ENCODE data around the gene HRH3. TPM values are rescaled to one million over a fixed set of nuclear protein-coding genes. Genes with fewer than 3 reads are reported as not detected.

HRH3 gene
- total RNA-seq, 1 experiment from 2014 or later: not detected

- no TSS peak for BruUV-seq (replicated peaks)
- ChIA-PET CTCF (no interaction called here), POLR2A (no interaction called here)
Measured at GRCh38 chr20:62191781-62192559, 28.1 kb downstream of the HRH3 start.

DNA sequence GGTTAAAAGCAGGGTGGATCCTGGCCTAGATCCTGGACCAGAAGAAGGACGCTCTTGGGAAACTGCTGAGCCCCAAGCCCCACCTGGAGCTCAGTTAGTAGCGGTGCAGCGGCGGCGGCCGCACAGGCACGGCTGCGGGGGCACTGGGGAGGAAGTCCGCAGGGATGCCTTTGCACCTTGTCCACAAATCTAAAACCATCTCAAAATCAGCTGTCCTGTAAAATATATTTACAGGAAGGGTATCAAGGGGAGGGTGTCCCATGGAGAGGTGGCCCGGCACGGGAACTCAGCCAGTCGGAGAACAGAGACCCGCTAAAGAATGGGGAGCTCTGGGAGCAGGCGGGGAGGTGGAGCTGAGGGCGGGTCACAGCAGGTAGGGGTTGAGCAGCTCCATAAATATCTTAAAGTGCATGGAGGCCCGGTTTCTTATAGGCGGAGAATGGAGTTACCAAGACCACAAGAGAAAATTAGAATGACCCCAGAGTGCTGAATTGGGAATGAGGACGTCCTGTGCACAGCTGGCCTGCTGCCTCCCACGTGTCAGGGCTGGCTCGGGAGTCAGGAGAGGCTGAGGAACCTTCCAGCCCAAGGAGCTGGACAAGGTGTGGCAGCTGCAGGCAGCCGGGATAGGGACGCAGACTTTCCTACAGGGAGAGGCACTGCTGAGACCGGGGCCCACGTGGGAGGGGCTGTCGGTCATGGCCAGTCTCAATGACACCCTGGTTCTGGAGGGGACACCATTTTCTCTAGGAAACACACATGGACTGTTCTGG lies 29.3 kb downstream of the HRH3 start:
- TF ChIP-seq, protein P1, sequence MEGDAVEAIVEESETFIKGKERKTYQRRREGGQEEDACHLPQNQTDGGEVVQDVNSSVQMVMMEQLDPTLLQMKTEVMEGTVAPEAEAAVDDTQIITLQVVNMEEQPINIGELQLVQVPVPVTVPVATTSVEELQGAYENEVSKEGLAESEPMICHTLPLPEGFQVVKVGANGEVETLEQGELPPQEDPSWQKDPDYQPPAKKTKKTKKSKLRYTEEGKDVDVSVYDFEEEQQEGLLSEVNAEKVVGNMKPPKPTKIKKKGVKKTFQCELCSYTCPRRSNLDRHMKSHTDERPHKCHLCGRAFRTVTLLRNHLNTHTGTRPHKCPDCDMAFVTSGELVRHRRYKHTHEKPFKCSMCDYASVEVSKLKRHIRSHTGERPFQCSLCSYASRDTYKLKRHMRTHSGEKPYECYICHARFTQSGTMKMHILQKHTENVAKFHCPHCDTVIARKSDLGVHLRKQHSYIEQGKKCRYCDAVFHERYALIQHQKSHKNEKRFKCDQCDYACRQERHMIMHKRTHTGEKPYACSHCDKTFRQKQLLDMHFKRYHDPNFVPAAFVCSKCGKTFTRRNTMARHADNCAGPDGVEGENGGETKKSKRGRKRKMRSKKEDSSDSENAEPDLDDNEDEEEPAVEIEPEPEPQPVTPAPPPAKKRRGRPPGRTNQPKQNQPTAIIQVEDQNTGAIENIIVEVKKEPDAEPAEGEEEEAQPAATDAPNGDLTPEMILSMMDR (IDR thresholded peaks at IDR 0.05; ENCODE audit: insufficient read depth in 1 of 2, low read depth in 1 of 2, low read length in 1 of 2, severe bottlenecking in 1 of 2, unreplicated experiment in 1 of 2): peak in 1 of 2 experiments; percentile 10
- H3K9me3 ChIP-seq: no peaks in the 10 kb centered on the region
- DNase-seq: no peak
- Mint-ChIP-seq H3K4me3 (ENCODE audit: unreplicated experiment) (no peak overlapping the region), H3K9me3 (ENCODE audit: unreplicated experiment) (no peaks in the 10 kb centered on the region), H3K27ac (ENCODE audit: unreplicated experiment) (no peak overlapping the region), H3K36me3 (ENCODE audit: insufficient read depth, unreplicated experiment) (peaks cover 47% of the 10 kb centered on the region), H3K4me1 (ENCODE audit: low read depth, unreplicated experiment) (peaks cover 13% of the 10 kb centered on the region), H3K27me3 (ENCODE audit: insufficient read depth, unreplicated experiment) (no peaks in the 10 kb centered on the region)
- CTCF ChIA-PET: no interaction called here
- no peaks in the 10 kb centered on the region for H3K27me3 ChIP-seq (replicated peaks; ENCODE audit: control insufficient read depth, insufficient read depth, low read length)
- no TSS peak for BruUV-seq (replicated peaks)
- H3K36me3 ChIP-seq (ENCODE audit: control insufficient read depth, insufficient read depth, low read length): peaks cover under 1% of the 10 kb centered on the region; the same call in 1 of the 2 replicates
- POLR2A ChIA-PET: no interaction called here
- H3K4me3 ChIP-seq (ENCODE audit: low read depth, low read length): no peak overlapping the region
- peaks cover 15% of the 10 kb centered on the region for H3K4me1 ChIP-seq
- intact Hi-C loops (cut with micrococcal nuclease; ENCODE audit: unreplicated experiment): no loop called here

More at GRCh38 chr20:62191781-62192559, 28.1 kb downstream of the HRH3 start:
- TF ChIP-seq, protein P1 (IDR thresholded peaks at IDR 0.05; ENCODE audit: insufficient read depth in 1 of 2, low read depth in 1 of 2, low read length in 1 of 2, severe bottlenecking in 1 of 2, unreplicated experiment in 1 of 2): no peak
- intact Hi-C loops (cut with micrococcal nuclease; ENCODE audit: unreplicated experiment): no loop called here
- Mint-ChIP-seq H3K36me3 (ENCODE audit: insufficient read depth, unreplicated experiment) (peaks cover 52% of the 10 kb centered on the region), H3K27ac (ENCODE audit: unreplicated experiment) (no peak overlapping the region), H3K4me3 (ENCODE audit: unreplicated experiment) (no peak overlapping the region), H3K4me1 (ENCODE audit: low read depth, unreplicated experiment) (peaks cover 9% of the 10 kb centered on the region), H3K9me3 (ENCODE audit: unreplicated experiment) (no peaks in the 10 kb centered on the region), H3K27me3 (ENCODE audit: insufficient read depth, unreplicated experiment) (no peaks in the 10 kb centered on the region)
- no peaks in the 10 kb centered on the region for H3K9me3 ChIP-seq
- peaks cover 11% of the 10 kb centered on the region for H3K4me1 ChIP-seq
- no peak for DNase-seq
- H3K4me3 ChIP-seq (ENCODE audit: low read depth, low read length): no peak overlapping the region
- H3K36me3 ChIP-seq (ENCODE audit: control insufficient read depth, insufficient read depth, low read length): peaks cover 2% of the 10 kb centered on the region; the same call in 1 of the 2 replicates
- H3K27me3 ChIP-seq (replicated peaks; ENCODE audit: control insufficient read depth, insufficient read depth, low read length): no peaks in the 10 kb centered on the region

All from Caco-2 (cell line).